HEK293T (cell line): Measurements from ENCODE around the gene IFIT1B.

Experiments
- BHLHE40 ChIP-seq: fragments of 450-650 bp; IDR thresholded peaks from 2 replicates; pipeline ENCODE4 v1.6.1; 2016; ENCODE audit warnings: mild to moderate bottlenecking, moderate library complexity, borderline replicate concordance
- ELF4 ChIP-seq: fragments of 450-650 bp; IDR thresholded peaks from 2 replicates; pipeline ENCODE4 v1.6.1; 2017; ENCODE audit warnings: antibody characterized with exemption
- FOXM1 ChIP-seq: fragments of 450-650 bp; IDR thresholded peaks from 2 replicates; pipeline ENCODE4 v1.6.1; 2017; ENCODE audit warnings: mild to moderate bottlenecking, borderline replicate concordance
- L3MBTL2 ChIP-seq: fragments of 450-650 bp; conservative IDR thresholded peaks from 2 replicates; pipeline ENCODE4 v1.6.1; 2016; ENCODE audit warnings: mild to moderate bottlenecking
- LEF1 ChIP-seq: fragments of 450-650 bp; IDR thresholded peaks from 2 replicates; pipeline ENCODE4 v1.6.1; 2017; ENCODE audit warnings: mild to moderate bottlenecking, borderline replicate concordance
- NFRKB ChIP-seq: fragments of 450-650 bp; IDR thresholded peaks from 2 replicates; pipeline ENCODE4 v1.6.1; 2016; ENCODE audit warnings: mild to moderate bottlenecking, moderate library complexity
- SP1 ChIP-seq: fragments of 450-650 bp; IDR thresholded peaks from 2 replicates; pipeline ENCODE4 v1.6.1; 2017
- SUZ12 ChIP-seq: fragments of 450-650 bp; IDR thresholded peaks from 2 replicates; pipeline ENCODE4 v1.6.1; 2016; ENCODE audit warnings: mild to moderate bottlenecking
- TARDBP ChIP-seq: fragments of 450-650 bp; IDR thresholded peaks from 2 replicates; pipeline ENCODE4 v1.6.1; 2016
- TF ChIP-seq, protein P1 (sequence below): fragments of 450-650 bp; IDR thresholded peaks from 2 replicates; pipeline ENCODE4 v1.6.1; 2016

DNA sequence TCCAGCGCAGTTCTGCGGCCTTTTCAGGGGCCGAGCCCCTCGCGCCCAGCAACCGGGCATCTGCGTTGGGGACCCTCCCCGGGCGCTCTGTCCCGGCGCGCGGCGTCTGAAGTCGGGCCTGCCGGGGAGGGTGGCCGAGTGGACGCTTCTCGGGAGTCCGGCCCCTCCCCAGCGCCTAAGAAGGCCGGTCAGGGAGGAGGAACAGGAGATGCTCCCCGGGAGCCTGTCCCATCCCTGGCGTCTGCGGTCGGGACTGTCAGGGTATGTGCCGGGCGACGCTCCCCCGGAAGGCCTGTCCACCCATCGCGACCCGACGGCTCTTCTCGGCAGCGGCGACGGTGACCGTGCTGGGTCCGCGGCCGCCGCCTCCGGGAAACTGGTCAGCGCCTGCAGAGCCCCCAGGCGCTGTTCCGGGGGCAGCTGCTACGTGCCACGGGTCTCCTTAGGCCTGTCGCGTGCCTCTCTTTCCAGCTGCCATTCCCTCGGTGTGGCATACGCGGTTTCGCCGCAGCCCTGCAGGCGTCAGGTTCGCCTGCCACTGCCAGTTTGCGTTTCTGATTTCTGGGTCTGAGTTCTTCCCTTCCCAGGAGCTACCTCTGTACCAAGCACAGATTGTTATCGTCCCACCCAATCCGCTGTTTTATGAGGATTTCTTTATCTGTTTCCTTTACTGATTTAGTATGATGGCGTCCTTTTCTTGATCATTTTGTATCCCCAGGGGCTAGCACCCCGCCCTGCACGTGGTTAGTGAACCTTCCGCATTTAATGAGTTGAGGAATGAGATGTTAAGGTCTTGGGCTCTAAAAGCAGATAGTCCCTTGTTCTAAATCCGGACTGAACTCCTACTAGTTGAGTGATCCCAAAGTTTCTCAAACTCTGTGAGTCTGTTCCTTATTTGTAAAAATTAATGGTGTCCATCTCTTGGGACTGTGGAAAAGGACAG, 37.3 kb downstream of the IFIT1B start:
- TF ChIP-seq LEF1 = no peak
- no peak for TF ChIP-seq FOXM1
- no peak for TF ChIP-seq SUZ12
- TF ChIP-seq SP1 = no peak
- TF ChIP-seq NFRKB = no peak
- TF ChIP-seq BHLHE40 = no peak
- no peak for TF ChIP-seq TARDBP
- TF ChIP-seq ELF4 = no peak
- TF ChIP-seq, protein P1, sequence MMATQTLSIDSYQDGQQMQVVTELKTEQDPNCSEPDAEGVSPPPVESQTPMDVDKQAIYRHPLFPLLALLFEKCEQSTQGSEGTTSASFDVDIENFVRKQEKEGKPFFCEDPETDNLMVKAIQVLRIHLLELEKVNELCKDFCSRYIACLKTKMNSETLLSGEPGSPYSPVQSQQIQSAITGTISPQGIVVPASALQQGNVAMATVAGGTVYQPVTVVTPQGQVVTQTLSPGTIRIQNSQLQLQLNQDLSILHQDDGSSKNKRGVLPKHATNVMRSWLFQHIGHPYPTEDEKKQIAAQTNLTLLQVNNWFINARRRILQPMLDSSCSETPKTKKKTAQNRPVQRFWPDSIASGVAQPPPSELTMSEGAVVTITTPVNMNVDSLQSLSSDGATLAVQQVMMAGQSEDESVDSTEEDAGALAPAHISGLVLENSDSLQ = no peak
- TF ChIP-seq L3MBTL2 = peak; percentile 52
